HCT116 (cell line): ENCODE results near the gene ANKS1A. TPM values are rescaled to one million over a fixed set of nuclear protein-coding genes. Genes with fewer than 3 reads are reported as not detected.

ENCODE experiments used
- ATAC-seq: fragments of 200-7000 bp; cut with Tn5 transposase; 2 replicates; pipeline ENCODE4 v1.9.1; 2020; ENCODE audit warnings: mild to moderate bottlenecking, moderate library complexity
- BruUV-seq: library from RNA; stranded (reverse); fragments of 400-500 nt; replicated peaks from 2 replicates; lab custom pipeline; 2021; lab: Mats Ljungman, UMichigan
- CTCF ChIA-PET: fragments of 300-600 bp; sonication (Branson Sonifier 250); formaldehyde crosslinking; loops from one replicate; lab custom pipeline; 2021; ENCODE audit warnings: antibody characterized with exemption; lab: Charles Lee
- POLR2A ChIA-PET: fragments of 300-600, 350-600 bp; sonication (Branson Sonifier 250); formaldehyde crosslinking; loops from one replicate; lab custom pipeline; 2021; ENCODE audit warnings: antibody characterized with exemption; lab: Charles Lee
- RAD21 ChIA-PET, 2 experiments: fragments of 300-600 bp; sonication (Branson Sonifier 250); formaldehyde crosslinking; loops; one replicate each; lab custom pipeline; 2023; ENCODE audit warnings: low total read pairs in 2 of 2; ENCODE audit not compliant: uncharacterized antibody in 2 of 2, unreplicated experiment in 2 of 2, low non-redundant PET in 1 of 2; lab: Charles Lee
- DNase-seq: peaks from one replicate; pipeline ENCODE4 v3.0.0-alpha.2; 2010; ENCODE audit warnings: low read depth, low spot score
- H2AFZ ChIP-seq: fragments of 200-600 bp; shearing (Covaris generic), sonication (generic); 2 replicates; pipeline ENCODE4 v1.6.1; 2017; ENCODE audit warnings: low read depth, mixed run types, mixed read lengths, antibody characterized with exemption, low read length; ENCODE audit not compliant: poor library complexity, severe bottlenecking
- H3K27ac ChIP-seq: 2 replicates; pipeline ENCODE4 v1.5.1; 2012; ENCODE audit warnings: low read depth, low read length
- H3K27me3 ChIP-seq: fragments of 200-600 bp; sonication (generic); 2 replicates; pipeline ENCODE4 v1.6.1; 2016; ENCODE audit warnings: mixed run types, low read length, mixed read lengths; ENCODE audit not compliant: insufficient read depth
- H3K36me3 ChIP-seq, 2 experiments: fragments of 200-500 bp in 1 of 2; fragments of 200-600 bp in 1 of 2; sonication (Bioruptor generic) in 1 of 2; sonication (generic) in 1 of 2; 2 replicates each; pipeline versions ENCODE4 v1.5.1 to v1.6.1; 2014 to 2016; ENCODE audit warnings: low read length in 2 of 2, inconsistent platforms in 1 of 2, mixed read lengths in 1 of 2, mixed run types in 1 of 2; ENCODE audit not compliant: insufficient read depth in 2 of 2, control insufficient read depth in 1 of 2
- H3K4me1 ChIP-seq, 2 experiments: fragments of 200-600 bp in 1 of 2; sonication (generic) in 1 of 2; 2 replicates each; pipeline versions ENCODE4 v1.5.1 to v1.6.1; 2012 to 2017; ENCODE audit warnings: low read length in 2 of 2, inconsistent platforms in 1 of 2, mild to moderate bottlenecking in 1 of 2, mixed read lengths in 1 of 2, mixed run types in 1 of 2, moderate library complexity in 1 of 2; ENCODE audit not compliant: insufficient read depth in 2 of 2, control insufficient read depth in 1 of 2
- H3K4me2 ChIP-seq: fragments of 200-600 bp; sonication (generic); 2 replicates; pipeline ENCODE4 v1.6.1; 2017; ENCODE audit warnings: mixed run types, low read length, mixed read lengths
- H3K4me3 ChIP-seq, 2 experiments: fragments of 200-600 bp in 1 of 2; sonication (generic) in 1 of 2; replicated peaks in 1 of 2; 2 replicates each; pipeline ENCODE4 v1.5.1; 2011 to 2016; ENCODE audit warnings: low read length in 2 of 2, control low read depth in 1 of 2, low read depth in 1 of 2, mild to moderate bottlenecking in 1 of 2, mixed read lengths in 1 of 2, mixed run types in 1 of 2
- H3K79me2 ChIP-seq: fragments of 200-600 bp; sonication (generic); 2 replicates; pipeline ENCODE4 v1.6.1; 2017; ENCODE audit warnings: mild to moderate bottlenecking, mixed run types, low read length, moderate library complexity, mixed read lengths; ENCODE audit not compliant: insufficient read depth
- H3K9ac ChIP-seq: fragments of 200-600 bp; sonication (generic); 2 replicates; pipeline ENCODE4 v1.6.1; 2016; ENCODE audit warnings: low read length, mixed read lengths
- H3K9me2 ChIP-seq: fragments of 200-600 bp; sonication (generic), shearing (Covaris generic); 2 replicates; pipeline ENCODE4 v1.6.1; 2017; ENCODE audit warnings: mixed run types, mild to moderate bottlenecking, moderate library complexity; ENCODE audit not compliant: insufficient read depth
- H3K9me3 ChIP-seq, 2 experiments: fragments of 200-500 bp in 1 of 2; fragments of 200-600 bp in 1 of 2; sonication (Bioruptor generic) in 1 of 2; sonication (generic) in 1 of 2; 2 replicates each; pipeline ENCODE4 v1.6.1; 2014 to 2017; ENCODE audit warnings: low read length in 2 of 2, mixed read lengths in 2 of 2, inconsistent platforms in 1 of 2, low read depth in 1 of 2, mild to moderate bottlenecking in 1 of 2, mixed run types in 1 of 2, moderate library complexity in 1 of 2; ENCODE audit not compliant: control insufficient read depth in 1 of 2, insufficient read depth in 1 of 2
- H4K20me1 ChIP-seq: fragments of 200-600 bp; sonication (generic), shearing (Covaris generic); 2 replicates; pipeline ENCODE4 v1.6.1; 2017; ENCODE audit warnings: mixed run types, mild to moderate bottlenecking, moderate library complexity; ENCODE audit not compliant: insufficient read depth
- CEBPB ChIP-seq: IDR thresholded peaks from 2 replicates; pipeline ENCODE4 v1.6.1; 2012; ENCODE audit warnings: low read depth
- EGR1 ChIP-seq: IDR thresholded peaks from 2 replicates; pipeline ENCODE4 v1.6.1; 2012; ENCODE audit warnings: low read depth
- ELF1 ChIP-seq: IDR thresholded peaks from 2 replicates; pipeline ENCODE4 v1.6.1; 2012; ENCODE audit warnings: low read depth, borderline replicate concordance
- EZH2 ChIP-seq: fragments of 200-600 bp; sonication (generic); IDR thresholded peaks from 2 replicates; pipeline ENCODE4 v1.6.1; 2017; ENCODE audit warnings: antibody characterized with exemption, mixed run types
- EZH2phosphoT487 ChIP-seq: fragments of 200-600 bp; IDR thresholded peaks from 2 replicates; pipeline ENCODE4 v1.6.1; 2018; ENCODE audit warnings: antibody characterized with exemption, borderline replicate concordance
- JUND ChIP-seq: IDR thresholded peaks from 2 replicates; pipeline ENCODE4 v1.6.1; 2012
- MAX ChIP-seq: IDR thresholded peaks from 2 replicates; pipeline ENCODE4 v1.6.1; 2012
- POLR2A ChIP-seq: IDR thresholded peaks from 2 replicates; pipeline ENCODE4 v1.7.0; 2011; ENCODE audit warnings: borderline replicate concordance; ENCODE audit not compliant: insufficient read depth, insufficient read length; ENCODE audit errors: extremely low read depth
- POLR2AphosphoS5 ChIP-seq: IDR thresholded peaks from 2 replicates; pipeline ENCODE4 v1.6.1; 2011; ENCODE audit warnings: mild to moderate bottlenecking, low read depth, low read length, moderate library complexity
- RAD21 ChIP-seq: IDR thresholded peaks from 2 replicates; pipeline ENCODE4 v1.6.1; 2012; ENCODE audit warnings: low read depth, mild to moderate bottlenecking
- SP1 ChIP-seq: IDR thresholded peaks from 2 replicates; pipeline ENCODE4 v1.6.1; 2012; ENCODE audit warnings: low read depth
- TCF7L2 ChIP-seq: IDR thresholded peaks from 2 replicates; pipeline ENCODE4 v1.7.0; 2011; ENCODE audit warnings: borderline replicate concordance, inconsistent platforms; ENCODE audit not compliant: insufficient read depth, insufficient read length; ENCODE audit errors: extremely low read depth
- YY1 ChIP-seq: IDR thresholded peaks from 2 replicates; pipeline ENCODE4 v1.6.1; 2011; ENCODE audit warnings: low read length, low read depth, moderate library complexity, mild to moderate bottlenecking; ENCODE audit not compliant: insufficient replicate concordance; ENCODE audit errors: extremely low read depth
- ZFX ChIP-seq: fragments of 450-650 bp; IDR thresholded peaks from 2 replicates; pipeline ENCODE4 v1.6.1; 2017
- ZNF274 ChIP-seq: fragments of 200-500 bp; sonication (Bioruptor generic); IDR thresholded peaks from 2 replicates; pipeline ENCODE4 v1.6.1; 2014; ENCODE audit warnings: mild to moderate bottlenecking, low read depth, low read length, inconsistent platforms
- intact Hi-C: fragments of 100-400 bp; cut with micrococcal nuclease; formaldehyde crosslinking; loops from 2 replicates; pipeline ENCODE4 v1.10.0; 2022
- total RNA-seq: library from RNA; stranded (reverse); gene quantifications from one replicate; pipeline ENCODE4 v1.2.1, GENCODE V29; 2021; ENCODE audit not compliant: unreplicated experiment
- TF ChIP-seq, protein P1 (sequence below): IDR thresholded peaks from 2 replicates; pipeline ENCODE4 v1.6.1; 2012
- TF ChIP-seq, protein P2 (sequence below): IDR thresholded peaks from 2 replicates; pipeline ENCODE4 v1.6.1; 2011; ENCODE audit warnings: mild to moderate bottlenecking, low read length, moderate library complexity; ENCODE audit not compliant: insufficient replicate concordance; ENCODE audit errors: extremely low read depth

The ANKS1A gene
- total RNA-seq, 1 experiment from 2014 or later, result 20.6 TPM

DNA sequence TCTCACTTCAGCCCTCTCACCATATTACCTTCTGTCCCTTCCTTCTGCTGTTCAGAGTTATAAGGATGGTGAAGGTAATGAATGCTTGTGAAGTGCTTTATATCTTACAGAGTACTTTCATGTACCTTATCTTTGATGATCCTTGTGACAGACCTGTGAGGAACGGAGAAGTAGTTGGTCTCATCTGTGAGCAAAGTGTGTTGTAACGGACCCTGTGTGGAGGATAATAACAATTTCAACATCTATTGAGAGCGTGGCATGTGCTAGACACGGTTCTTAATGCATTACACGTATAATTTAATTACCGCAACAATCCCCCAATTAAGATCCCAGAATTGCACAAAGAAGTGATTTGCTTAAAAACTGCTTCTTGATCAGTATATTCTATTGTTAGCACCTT, 124.6 kb downstream of the ANKS1A start:
- DNase-seq, result no peak
- H4K20me1 ChIP-seq, result no peaks in the 10 kb centered on the region
- ATAC-seq, result no peak
- peaks cover 0 to 9% of the 10 kb centered on the region in 2 experiments; a peak in 1 of 4 replicates for H3K4me1 ChIP-seq
- H3K4me3 ChIP-seq, result no peak overlapping the region
- TF ChIP-seq SP1 (no peak), ZFX (no peak), JUND (no peak), YY1 (no peak), ZNF274 (no peak), MAX (no peak), RAD21 (no peak), CEBPB (no peak), TCF7L2 (no peak), EZH2 (no peak)
- TF ChIP-seq, protein P1, sequence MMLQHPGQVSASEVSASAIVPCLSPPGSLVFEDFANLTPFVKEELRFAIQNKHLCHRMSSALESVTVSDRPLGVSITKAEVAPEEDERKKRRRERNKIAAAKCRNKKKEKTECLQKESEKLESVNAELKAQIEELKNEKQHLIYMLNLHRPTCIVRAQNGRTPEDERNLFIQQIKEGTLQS, result no peak
- CTCF ChIA-PET, result no interaction called here
- H2AFZ ChIP-seq, result no peak overlapping the region
- no peaks in the 10 kb centered on the region for H3K27me3 ChIP-seq
- no peaks in the 10 kb centered on the region for H3K9me3 ChIP-seq
- H3K79me2 ChIP-seq, result no peaks in the 10 kb centered on the region
- 0 out of 2 replicates have a peak, but pooled peaks cover 5% of the 10 kb centered on the region for H3K9me2 ChIP-seq
- no TSS peak for BruUV-seq
- intact Hi-C loops, result no loop called here
- no peak overlapping the region for H3K9ac ChIP-seq
- peaks cover 0 to 2% of the 10 kb centered on the region in 2 experiments; a peak in 1 of 4 replicates for H3K36me3 ChIP-seq
- no peak overlapping the region for H3K4me2 ChIP-seq
- H3K27ac ChIP-seq, result no peak overlapping the region
- RAD21 ChIA-PET, result no interaction called here
- POLR2A ChIA-PET, result no interaction called here

DNA sequence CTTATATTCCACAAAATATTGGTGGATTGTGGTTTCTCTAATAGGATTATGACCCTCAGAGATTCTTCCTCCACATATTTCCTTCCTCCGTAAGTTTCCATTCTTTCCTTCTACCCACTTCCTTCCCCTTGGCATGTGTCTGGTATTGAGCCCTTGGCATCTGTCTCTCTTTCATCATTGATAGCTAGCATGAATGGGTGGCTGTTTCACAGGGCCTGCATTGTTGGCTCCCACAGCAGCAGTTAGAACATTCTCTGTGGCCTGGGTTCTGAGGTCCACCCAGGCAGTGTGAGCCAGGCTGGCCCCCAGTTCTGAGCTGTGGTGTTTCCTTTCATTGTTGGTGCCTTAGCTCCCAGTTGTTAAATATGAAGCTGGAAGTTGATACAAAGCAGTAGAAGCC, 125.3 kb downstream of the ANKS1A start:
- no peaks in the 10 kb centered on the region for H3K27me3 ChIP-seq
- H3K9me2 ChIP-seq, result 0 out of 2 replicates have a peak, but pooled peaks cover 5% of the 10 kb centered on the region
- H4K20me1 ChIP-seq, result no peaks in the 10 kb centered on the region
- no peak overlapping the region for H3K4me2 ChIP-seq
- no peak overlapping the region for H3K4me3 ChIP-seq
- H3K27ac ChIP-seq, result no peak overlapping the region
- H3K79me2 ChIP-seq, result no peaks in the 10 kb centered on the region
- POLR2A ChIA-PET, result no interaction called here
- H3K9me3 ChIP-seq, result no peaks in the 10 kb centered on the region
- peaks cover 0 to 9% of the 10 kb centered on the region in 2 experiments; a peak in 1 of 4 replicates for H3K4me1 ChIP-seq
- no peak overlapping the region for H2AFZ ChIP-seq
- H3K9ac ChIP-seq, result no peak overlapping the region
- no peak for TF ChIP-seq EGR1
- no peak for TF ChIP-seq MAX
- TF ChIP-seq YY1, result no peak
- no peak for TF ChIP-seq SP1
- TF ChIP-seq ZFX, result no peak
- TF ChIP-seq ELF1, result no peak
- TF ChIP-seq EZH2phosphoT487, result no peak
- TF ChIP-seq, protein P2, sequence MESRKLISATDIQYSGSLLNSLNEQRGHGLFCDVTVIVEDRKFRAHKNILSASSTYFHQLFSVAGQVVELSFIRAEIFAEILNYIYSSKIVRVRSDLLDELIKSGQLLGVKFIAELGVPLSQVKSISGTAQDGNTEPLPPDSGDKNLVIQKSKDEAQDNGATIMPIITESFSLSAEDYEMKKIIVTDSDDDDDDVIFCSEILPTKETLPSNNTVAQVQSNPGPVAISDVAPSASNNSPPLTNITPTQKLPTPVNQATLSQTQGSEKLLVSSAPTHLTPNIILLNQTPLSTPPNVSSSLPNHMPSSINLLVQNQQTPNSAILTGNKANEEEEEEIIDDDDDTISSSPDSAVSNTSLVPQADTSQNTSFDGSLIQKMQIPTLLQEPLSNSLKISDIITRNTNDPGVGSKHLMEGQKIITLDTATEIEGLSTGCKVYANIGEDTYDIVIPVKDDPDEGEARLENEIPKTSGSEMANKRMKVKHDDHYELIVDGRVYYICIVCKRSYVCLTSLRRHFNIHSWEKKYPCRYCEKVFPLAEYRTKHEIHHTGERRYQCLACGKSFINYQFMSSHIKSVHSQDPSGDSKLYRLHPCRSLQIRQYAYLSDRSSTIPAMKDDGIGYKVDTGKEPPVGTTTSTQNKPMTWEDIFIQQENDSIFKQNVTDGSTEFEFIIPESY, result no peak
- TF ChIP-seq POLR2A, result no peak
- no peak for TF ChIP-seq POLR2AphosphoS5
- TF ChIP-seq, all 23 proteins: peak for 0
- DNase-seq (no peak), ATAC-seq (no peak)
- intact Hi-C loops, result no loop called here
- ChIA-PET CTCF (no interaction called here), RAD21 (no interaction called here)
- peaks cover 0 to 4% of the 10 kb centered on the region in 2 experiments; a peak in 1 of 4 replicates for H3K36me3 ChIP-seq
- no TSS peak for BruUV-seq
